Subcutaneous abdominal adipose tissue (tissue), 5 donors: ENCODE measurements around the gene MSH3.

Experiments
- H3K27ac ChIP-seq: one replicate; pipeline ENCODE4 v1.7.0; 2013; ENCODE audit warnings: low read depth, mild to moderate bottlenecking, inconsistent platforms, low read length, moderate library complexity
- H3K27me3 ChIP-seq, 5 donors: one replicate each; pipeline ENCODE4 v1.7.0; 2013; ENCODE audit warnings: low read length in 5 of 5, inconsistent platforms in 1 of 5; ENCODE audit not compliant: control insufficient read depth in 5 of 5, insufficient read depth in 4 of 5
- H3K36me3 ChIP-seq, 5 donors: one replicate each; pipeline ENCODE4 v1.7.0; 2013; ENCODE audit warnings: low read length in 5 of 5; ENCODE audit not compliant: control insufficient read depth in 5 of 5, insufficient read depth in 5 of 5
- H3K4me1 ChIP-seq, 5 donors: one replicate each; pipeline ENCODE4 v1.7.0; 2013; ENCODE audit warnings: low read length in 5 of 5, mild to moderate bottlenecking in 3 of 5, moderate library complexity in 1 of 5; ENCODE audit not compliant: control insufficient read depth in 5 of 5, insufficient read depth in 5 of 5
- H3K4me3 ChIP-seq, 5 donors: one replicate each; pipeline ENCODE4 v1.7.0; 2013; ENCODE audit warnings: low read length in 5 of 5, low read depth in 1 of 5
- H3K9ac ChIP-seq, 5 donors: one replicate each; pipeline ENCODE4 v1.7.0; 2013; ENCODE audit warnings: low read length in 5 of 5, mild to moderate bottlenecking in 4 of 5, moderate library complexity in 3 of 5
- H3K9me3 ChIP-seq, 5 donors: one replicate each; pipeline ENCODE4 v1.7.0; 2013; ENCODE audit warnings: low read length in 5 of 5; ENCODE audit not compliant: control insufficient read depth in 5 of 5
- donor health status: healthy.
- donor health status: healthy.
- donor health status: healthy.
- donor health status: healthy.
- donor health status: healthy.

Gene MSH3

DNA sequence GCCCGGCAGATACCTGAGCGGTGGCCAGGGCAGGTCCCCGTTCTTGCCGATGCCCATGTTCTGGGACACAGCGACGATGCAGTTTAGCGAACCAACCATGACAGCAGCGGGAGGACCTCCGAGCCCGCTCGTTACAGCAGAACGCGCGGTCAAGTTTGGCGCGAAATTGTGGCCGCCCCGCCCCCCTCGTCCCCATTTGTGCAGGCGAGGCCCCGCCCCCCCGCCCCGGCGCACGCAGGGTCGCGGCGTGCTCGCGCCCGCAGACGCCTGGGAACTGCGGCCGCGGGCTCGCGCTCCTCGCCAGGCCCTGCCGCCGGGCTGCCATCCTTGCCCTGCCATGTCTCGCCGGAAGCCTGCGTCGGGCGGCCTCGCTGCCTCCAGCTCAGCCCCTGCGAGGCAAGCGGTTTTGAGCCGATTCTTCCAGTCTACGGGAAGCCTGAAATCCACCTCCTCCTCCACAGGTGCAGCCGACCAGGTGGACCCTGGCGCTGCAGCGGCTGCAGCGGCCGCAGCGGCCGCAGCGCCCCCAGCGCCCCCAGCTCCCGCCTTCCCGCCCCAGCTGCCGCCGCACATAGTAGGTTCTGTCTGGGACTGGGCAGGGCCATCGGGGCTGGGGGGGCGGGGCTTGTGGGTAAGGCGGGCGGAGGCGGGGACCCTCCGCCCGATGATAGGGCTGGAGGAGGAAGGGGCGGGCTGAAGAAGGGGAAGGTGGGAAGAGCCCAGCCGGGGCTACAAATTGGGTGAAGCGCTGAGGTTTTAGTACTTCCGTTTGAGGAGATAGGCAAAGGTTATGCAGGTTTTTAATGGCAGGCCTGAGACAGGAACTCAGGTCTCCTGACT is at the start of gene MSH3, which contains the start of gene DHFR:
Gene MSH3 (plus strand): TSS at position 262 of the 840 bp plus-strand sequence. CDS start 76 bp downstream, at position 338.
Gene DHFR (minus strand): TSS at position 593 of the 840 bp plus-strand sequence. CDS start 494 bp downstream, at position 99.
- Histone ChIP-seq H3K27me3 (no peaks in the 10 kb centered on the region), H3K4me3 (peak within 1 kb of the TSS; percentile 71 to 91 (median 91)), H3K4me1 (peaks cover 0 to 43% (median 24%) of the 10 kb centered on the region in 5 donors), H3K9me3 (no peaks in the 10 kb centered on the region), H3K36me3 (peaks cover 0 to 15% (median 7%) of the 10 kb centered on the region in 5 donors), H3K9ac (peak within 1 kb of the TSS; percentile 30 to 87 (median 81)), H3K27ac (peak within 1 kb of the TSS; percentile 80)

GRCh38 chr5:80607343-80607742 is 47.1 kb upstream of the MSH3 start:
- H3K27ac ChIP-seq, result no peak overlapping the region
- no peak overlapping the region for H3K9ac ChIP-seq
- H3K36me3 ChIP-seq, result no peaks in the 10 kb centered on the region
- H3K4me3 ChIP-seq, result no peak overlapping the region
- no peaks in the 10 kb centered on the region for H3K27me3 ChIP-seq
- H3K9me3 ChIP-seq, result peaks cover 0 to 10% (median 6%) of the 10 kb centered on the region in 5 donors
- no peaks in the 10 kb centered on the region for H3K4me1 ChIP-seq

- Histone ChIP-seq H3K9ac (no peak overlapping the region), H3K27ac (no peak overlapping the region), H3K36me3 (no peaks in the 10 kb centered on the region), H3K4me3 (no peak overlapping the region), H3K4me1 (no peaks in the 10 kb centered on the region), H3K9me3 (peaks cover 0 to 10% (median 6%) of the 10 kb centered on the region in 5 donors), H3K27me3 (no peaks in the 10 kb centered on the region)
Observed at GRCh38 chr5:80607832-80608231, 46.6 kb upstream of the MSH3 start.

- Histone ChIP-seq H3K36me3 (no peaks in the 10 kb centered on the region), H3K27me3 (no peaks in the 10 kb centered on the region), H3K4me3 (no peak overlapping the region), H3K27ac (no peak overlapping the region), H3K4me1 (no peaks in the 10 kb centered on the region), H3K9me3 (peaks cover 0 to 10% (median 6%) of the 10 kb centered on the region in 5 donors), H3K9ac (no peak overlapping the region)
Observed at GRCh38 chr5:80608731-80609130, 45.7 kb upstream of the MSH3 start.

GRCh38 chr5:80609692-80610091 is 44.8 kb upstream of the MSH3 start:
- Histone ChIP-seq H3K4me3 (no peak overlapping the region), H3K4me1 (no peaks in the 10 kb centered on the region), H3K36me3 (no peaks in the 10 kb centered on the region)

GRCh38 chr5:80615266-80615914 is 39.1 kb upstream of the MSH3 start:
- no peaks in the 10 kb centered on the region for H3K27me3 ChIP-seq
- peaks cover 0 to 5% (median 0%) of the 10 kb centered on the region in 5 donors for H3K9me3 ChIP-seq
- H3K4me3 ChIP-seq, result no peak overlapping the region
- no peak overlapping the region for H3K27ac ChIP-seq
- H3K4me1 ChIP-seq, result no peaks in the 10 kb centered on the region
- peaks cover 0 to 3% (median 0%) of the 10 kb centered on the region in 5 donors for H3K36me3 ChIP-seq
- no peak overlapping the region for H3K9ac ChIP-seq

More at GRCh38 chr5:80609692-80610091, 44.8 kb upstream of the MSH3 start:
- Histone ChIP-seq H3K9ac (no peak overlapping the region), H3K27me3 (no peaks in the 10 kb centered on the region), H3K9me3 (peaks cover 0 to 10% (median 6%) of the 10 kb centered on the region in 5 donors), H3K27ac (no peak overlapping the region)

- Histone ChIP-seq H3K27ac (no peak overlapping the region), H3K36me3 (peaks cover 0 to 4% (median 0%) of the 10 kb centered on the region in 5 donors), H3K4me3 (no peak overlapping the region), H3K9me3 (no peaks in the 10 kb centered on the region), H3K27me3 (no peaks in the 10 kb centered on the region), H3K4me1 (no peaks in the 10 kb centered on the region), H3K9ac (no peak overlapping the region)
Observed at GRCh38 chr5:80618438-80618837, 36.0 kb upstream of the MSH3 start.

DNA sequence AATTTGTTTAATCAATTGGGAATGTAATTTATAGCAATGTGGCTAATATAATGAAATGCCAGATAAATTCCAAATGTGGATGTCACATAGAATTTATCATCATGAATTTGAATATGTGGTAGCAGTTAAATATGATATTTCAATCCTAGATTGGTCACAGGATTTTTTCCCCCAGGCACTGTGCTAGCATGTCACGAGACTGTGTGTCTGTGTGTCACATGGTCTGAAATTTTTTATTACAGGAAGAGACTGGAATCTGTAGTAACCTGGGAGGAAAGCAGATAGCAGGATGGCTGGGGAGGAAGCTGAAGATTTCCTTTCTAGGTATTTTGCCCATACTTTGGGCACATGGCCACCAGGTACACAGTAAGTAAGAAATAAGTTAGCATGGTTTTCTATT is 35.4 kb upstream of the MSH3 start:
- H3K4me1 ChIP-seq, result no peaks in the 10 kb centered on the region
- no peaks in the 10 kb centered on the region for H3K27me3 ChIP-seq
- H3K4me3 ChIP-seq, result no peak overlapping the region
- H3K9me3 ChIP-seq, result no peaks in the 10 kb centered on the region
- H3K27ac ChIP-seq, result no peak overlapping the region
- no peak overlapping the region for H3K9ac ChIP-seq
- H3K36me3 ChIP-seq, result peaks cover 0 to 4% (median 0%) of the 10 kb centered on the region in 5 donors

GRCh38 chr5:80620211-80620610 is 34.2 kb upstream of the MSH3 start:
- Histone ChIP-seq H3K9ac (no peak overlapping the region), H3K9me3 (no peaks in the 10 kb centered on the region), H3K4me3 (no peak overlapping the region), H3K27ac (no peak overlapping the region), H3K36me3 (peaks cover 0 to 4% (median 0%) of the 10 kb centered on the region in 5 donors), H3K4me1 (no peaks in the 10 kb centered on the region), H3K27me3 (no peaks in the 10 kb centered on the region)

- Histone ChIP-seq H3K27ac (no peak overlapping the region), H3K36me3 (peaks cover 0 to 4% (median 0%) of the 10 kb centered on the region in 5 donors)
Observed at GRCh38 chr5:80622756-80623155, 31.7 kb upstream of the MSH3 start.

More at GRCh38 chr5:80622756-80623155, 31.7 kb upstream of the MSH3 start:
- H3K9me3 ChIP-seq, result no peaks in the 10 kb centered on the region
- H3K27me3 ChIP-seq, result no peaks in the 10 kb centered on the region
- no peak overlapping the region for H3K9ac ChIP-seq
- H3K4me3 ChIP-seq, result no peak overlapping the region
- no peaks in the 10 kb centered on the region for H3K4me1 ChIP-seq
